Transverse colon (tissue), 4 donors: Measurements from ENCODE around the gene RMDN2. TPM values are rescaled to one million over a fixed set of nuclear protein-coding genes. Genes with fewer than 3 reads are reported as not detected.
A peak's percentile ranks its signal among the peaks of the same experiment; 100 is the strongest.

Experiments used
- DNase-seq: peaks from one replicate; pipeline ENCODE4 v3.0.0-alpha.2; 2019
- H3K27ac ChIP-seq, 4 donors: fragments of 200-600 bp; sonication (generic); 2 replicates each; pipeline ENCODE4 v1.5.1; 2016 to 2018; ENCODE audit warnings: inconsistent platforms in 4 of 4
- H3K27me3 ChIP-seq: fragments of 200-600 bp; sonication (generic); 2 replicates; pipeline ENCODE4 v1.5.1; 2017; ENCODE audit warnings: inconsistent platforms
- H3K36me3 ChIP-seq, 4 donors: fragments of 200-600 bp; sonication (generic); 2 replicates each; pipeline ENCODE4 v1.5.1; 2017 to 2019; ENCODE audit warnings: inconsistent platforms in 4 of 4
- H3K4me1 ChIP-seq, 4 donors: fragments of 200-600 bp; sonication (generic); 2 replicates each; pipeline ENCODE4 v1.5.1; 2017 to 2020; ENCODE audit warnings: inconsistent platforms in 4 of 4
- H3K4me3 ChIP-seq, 4 donors: fragments of 200-600 bp; sonication (generic); 1 replicate in 1 of 4; 2 replicates in 3 of 4; pipeline versions ENCODE4 v1.5.1 to v1.6.1; 2017 to 2019; ENCODE audit warnings: inconsistent platforms in 4 of 4
- H3K9me3 ChIP-seq, 2 donors: fragments of 200-600 bp; sonication (generic); 2 replicates each; pipeline ENCODE4 v1.5.1; 2017 to 2019; ENCODE audit warnings: inconsistent platforms in 2 of 2
- CTCF ChIP-seq, 5 experiments: fragments of 200-600 bp in 3 of 5; fragments of 450-650 bp in 2 of 5; sonication (generic) in 3 of 5; IDR thresholded peaks; 1 replicate in 2 of 5; 2 replicates in 3 of 5; pipeline ENCODE4 v1.5.1; 2016 to 2017; ENCODE audit warnings: antibody characterized with exemption in 5 of 5, inconsistent platforms in 3 of 5, mild to moderate bottlenecking in 2 of 5, moderate library complexity in 1 of 5
- EP300 ChIP-seq: sonication (generic); formaldehyde crosslinking; IDR thresholded peaks from one replicate; pipeline ENCODE4 v1.6.1; 2017; ENCODE audit warnings: antibody characterized with exemption, low read depth
- POLR2A ChIP-seq: fragments of 450-650 bp; IDR thresholded peaks from one replicate; pipeline ENCODE4 v1.6.1; 2016; ENCODE audit warnings: antibody characterized with exemption, mild to moderate bottlenecking, moderate library complexity
- POLR2AphosphoS5 ChIP-seq, 3 donors: sonication (generic); formaldehyde crosslinking; IDR thresholded peaks; one replicate each; pipeline ENCODE4 v1.6.1; 2016; ENCODE audit warnings: antibody characterized with exemption in 3 of 3
- WGBS, 2 donors: methylation state at CpG; one replicate each; pipeline ENCODE4 v1.1.5; 2018; ENCODE audit warnings: low coverage in 1 of 2; 5-methylcytosine and 5-hydroxymethylcytosine counted together
- in situ Hi-C, 4 donors: fragments of 200-750 bp; cut with MboI; loops; one replicate each; pipeline versions ENCODE4 v1.15.0 to v1.15.1; 2017; ENCODE audit warnings: low sequenced_read_pairs in 3 of 4, low pct_ligation_motif_present in 1 of 4, low pct_unique_long_range_greater_than_20kb in 1 of 4
- intact Hi-C: fragments of 100-400 bp; cut with DNase I; formaldehyde crosslinking; loops from one replicate; pipeline ENCODE4 v1.15.1; 2023; ENCODE audit warnings: low total_unique reads
- total RNA-seq, 4 donors: library from RNA; depleted of rRNA; stranded (reverse); fragments of >200 nt; gene quantifications; one replicate each; pipeline ENCODE4 v1.1.0, GENCODE V29; 2016

The RMDN2 gene
- total RNA-seq, 4 donors from 2014 or later: 12.3 to 48.3 (median 28.9) TPM

GRCh38 chr2:38037757-38038621 lies 112.9 kb downstream of the RMDN2 start:
- Histone ChIP-seq H3K27ac (peak overlapping the region in 3 of 4 donors; percentile 1 to 40 (median 17)), H3K4me3 (peak overlapping the region in 2 of 4 donors; percentile 7 to 24), H3K4me1 (no peaks in the 10 kb centered on the region), H3K36me3 (no peaks in the 10 kb centered on the region), H3K27me3 (peaks cover 6% of the 10 kb centered on the region), H3K9me3 (no peaks in the 10 kb centered on the region)
- DNase-seq: no peak
- WGBS, 2 donors: 64 to 73% methylated on average over 7 to 37 of the region's 38 CpGs
- in situ Hi-C loops (no loop called here), intact Hi-C loops (no loop called here)
- TF ChIP-seq CTCF (IDR thresholded peaks at IDR 0.05) (peak in 2 of 5 experiments; percentile 7 to 12), POLR2A (no peak), POLR2AphosphoS5 (IDR thresholded peaks at IDR 0.05) (no peak)

- no peak overlapping the region for H3K4me3 ChIP-seq
- intact Hi-C loops: no loop called here
- no peaks in the 10 kb centered on the region for H3K36me3 ChIP-seq
- no peaks in the 10 kb centered on the region for H3K4me1 ChIP-seq
- H3K27ac ChIP-seq: peak overlapping the region in 2 of 4 donors; percentile 1 to 40
- peaks cover 6% of the 10 kb centered on the region for H3K27me3 ChIP-seq
- TF ChIP-seq CTCF (IDR thresholded peaks at IDR 0.05): no peak
- TF ChIP-seq EP300: no peak
- TF ChIP-seq POLR2A: no peak
- WGBS, 2 donors: 86% methylated on average over 5 of the region's 5 CpGs; no CpG with 5 or more reads in 1 of the 2 donors
- in situ Hi-C loops: no loop called here
- no peaks in the 10 kb centered on the region for H3K9me3 ChIP-seq
- no peak for DNase-seq
Measured at GRCh38 chr2:38038682-38039081, 113.6 kb downstream of the RMDN2 start.

- TF ChIP-seq CTCF (IDR thresholded peaks at IDR 0.05): no peak
- H3K36me3 ChIP-seq: no peaks in the 10 kb centered on the region
- DNase-seq: no peak
- no peaks in the 10 kb centered on the region for H3K4me1 ChIP-seq
- intact Hi-C loops (no loop called here), in situ Hi-C loops (no loop called here)
- 84 to 87% methylated on average over 9 of the region's 9 CpGs for WGBS, 2 donors
- H3K27ac ChIP-seq: no peak overlapping the region
- H3K27me3 ChIP-seq: peaks cover 6% of the 10 kb centered on the region
- H3K9me3 ChIP-seq: peaks cover 0 to 3% of the 10 kb centered on the region in 2 donors
- H3K4me3 ChIP-seq: no peak overlapping the region
Measured at GRCh38 chr2:38039121-38039910, 114.2 kb downstream of the RMDN2 start.

GRCh38 chr2:38045811-38046210 lies 120.7 kb downstream of the RMDN2 start:
- intact Hi-C loops (no loop called here), in situ Hi-C loops (no loop called here)
- Histone ChIP-seq H3K27me3 (no peaks in the 10 kb centered on the region), H3K4me1 (no peaks in the 10 kb centered on the region), H3K9me3 (peaks cover 0 to 4% of the 10 kb centered on the region in 2 donors), H3K27ac (no peak overlapping the region), H3K4me3 (no peak overlapping the region), H3K36me3 (no peaks in the 10 kb centered on the region)
- DNase-seq: no peak
- 83 to 100% methylated on average over 2 to 4 of the region's 4 CpGs for WGBS, 2 donors
- TF ChIP-seq POLR2AphosphoS5 (IDR thresholded peaks at IDR 0.05) (no peak), CTCF (IDR thresholded peaks at IDR 0.05) (no peak), POLR2A (no peak)
